HG02852 (cell line): ENCODE results near the gene ELL2.
"Not testable (repeated sequence)": the region's sequence is repeated elsewhere in the genome, so short reads cannot be mapped to it uniquely, and the experiment has no call there.

Source experiments
- ATAC-seq: cut with Tn5 transposase; IDR thresholded peaks from one replicate; pipeline ENCODE4 v1.9.1; 2021; ENCODE audit warnings: mild to moderate bottlenecking, moderate library complexity; ENCODE audit not compliant: unreplicated experiment

The ELL2 gene

DNA sequence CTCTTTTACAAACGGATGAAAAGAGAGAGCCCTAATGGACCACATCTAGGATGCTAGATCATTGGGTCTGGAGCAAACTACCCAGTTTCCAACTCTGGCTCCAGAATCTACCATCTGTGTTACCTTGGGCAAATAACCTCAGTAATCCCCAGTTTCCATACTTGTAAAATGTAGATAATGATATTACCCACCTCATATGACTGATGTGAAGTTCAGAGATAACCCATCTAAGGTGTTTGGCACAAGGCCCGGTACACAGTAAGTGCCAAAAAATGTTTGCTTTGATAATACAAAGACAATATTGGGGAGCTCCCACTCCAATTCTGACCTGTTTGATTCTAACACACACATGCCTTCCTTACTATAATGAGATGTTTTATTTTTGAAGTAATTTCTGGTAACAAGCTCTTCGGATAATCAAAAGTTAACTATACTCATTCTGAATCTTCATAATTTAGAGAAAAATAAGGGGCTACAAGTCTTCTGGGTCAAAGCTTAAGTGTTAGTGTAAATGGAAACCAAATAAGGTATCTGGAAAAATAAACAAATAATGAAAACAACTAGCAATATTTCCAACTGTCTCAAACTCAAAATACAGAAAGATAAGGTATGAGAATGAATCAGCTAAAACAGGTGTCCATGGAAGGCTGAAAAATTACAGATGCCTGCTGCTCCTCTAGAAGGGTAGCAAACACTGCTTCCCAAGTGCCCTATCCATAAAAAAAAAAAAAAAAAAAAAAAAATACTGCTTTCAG is 30.4 kb downstream of the ELL2 start:
- no peak for ATAC-seq

DNA sequence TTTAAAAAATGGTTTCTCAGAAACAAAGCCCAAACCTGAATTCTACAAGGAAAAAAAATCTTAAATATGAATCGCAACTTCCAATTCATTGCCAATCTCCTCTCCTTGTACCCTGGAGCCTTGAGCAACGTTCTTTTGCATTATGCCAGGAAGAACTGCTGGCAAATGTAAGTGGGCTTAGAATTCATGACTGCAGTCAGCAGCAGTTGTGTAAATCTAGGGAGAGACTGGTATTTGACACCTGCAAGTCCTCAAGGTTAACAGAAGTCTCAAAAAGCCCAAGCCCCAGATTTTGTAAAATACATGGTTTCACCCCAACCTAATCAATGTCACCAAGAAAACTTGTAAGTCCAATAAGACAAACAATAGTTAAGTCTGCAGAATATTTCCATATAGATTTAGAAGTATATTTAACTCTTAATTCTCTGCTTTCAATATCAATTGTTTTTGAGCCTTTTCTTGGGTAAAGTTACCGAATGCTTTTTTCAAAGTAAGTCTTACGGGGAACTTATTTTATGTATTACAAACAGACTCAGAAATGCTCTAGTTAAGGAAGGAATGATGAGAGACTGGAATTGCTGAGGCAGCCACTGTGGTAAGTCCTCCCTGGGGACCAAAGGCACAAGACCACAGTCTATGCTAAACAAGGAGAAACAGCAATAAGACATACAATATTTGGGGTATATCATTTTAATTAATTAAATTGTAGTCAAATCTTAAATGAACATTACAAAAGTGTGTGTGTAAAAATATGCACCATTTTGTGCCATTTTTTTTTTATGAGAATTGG is 31.3 kb downstream of the ELL2 start:
- no peak for ATAC-seq

DNA sequence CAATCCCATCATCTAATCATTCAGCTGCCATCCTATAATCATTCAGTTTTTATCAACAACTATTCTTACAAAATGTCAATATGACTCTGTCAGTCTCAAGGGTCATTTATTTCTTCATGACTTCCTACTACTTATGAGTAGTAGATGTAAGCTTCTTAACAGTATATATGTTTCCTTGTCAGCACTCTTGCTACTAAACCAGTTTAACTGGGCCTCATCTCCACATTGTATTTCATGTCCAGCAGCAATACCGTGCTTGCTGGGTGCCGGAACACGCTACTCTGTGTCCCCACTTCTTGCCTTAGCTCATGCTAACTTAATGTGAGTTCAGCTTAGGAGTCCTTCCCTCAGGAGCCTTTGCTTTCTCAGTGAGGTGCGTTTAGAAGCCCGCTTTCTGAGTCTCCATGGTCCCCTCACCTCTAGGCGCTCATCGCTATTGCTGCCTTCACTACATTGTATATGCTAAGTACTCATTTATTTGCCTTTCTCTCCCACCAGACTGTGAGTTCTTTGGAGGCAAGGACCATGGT is 32.9 kb downstream of the ELL2 start:
- no peak for ATAC-seq

DNA sequence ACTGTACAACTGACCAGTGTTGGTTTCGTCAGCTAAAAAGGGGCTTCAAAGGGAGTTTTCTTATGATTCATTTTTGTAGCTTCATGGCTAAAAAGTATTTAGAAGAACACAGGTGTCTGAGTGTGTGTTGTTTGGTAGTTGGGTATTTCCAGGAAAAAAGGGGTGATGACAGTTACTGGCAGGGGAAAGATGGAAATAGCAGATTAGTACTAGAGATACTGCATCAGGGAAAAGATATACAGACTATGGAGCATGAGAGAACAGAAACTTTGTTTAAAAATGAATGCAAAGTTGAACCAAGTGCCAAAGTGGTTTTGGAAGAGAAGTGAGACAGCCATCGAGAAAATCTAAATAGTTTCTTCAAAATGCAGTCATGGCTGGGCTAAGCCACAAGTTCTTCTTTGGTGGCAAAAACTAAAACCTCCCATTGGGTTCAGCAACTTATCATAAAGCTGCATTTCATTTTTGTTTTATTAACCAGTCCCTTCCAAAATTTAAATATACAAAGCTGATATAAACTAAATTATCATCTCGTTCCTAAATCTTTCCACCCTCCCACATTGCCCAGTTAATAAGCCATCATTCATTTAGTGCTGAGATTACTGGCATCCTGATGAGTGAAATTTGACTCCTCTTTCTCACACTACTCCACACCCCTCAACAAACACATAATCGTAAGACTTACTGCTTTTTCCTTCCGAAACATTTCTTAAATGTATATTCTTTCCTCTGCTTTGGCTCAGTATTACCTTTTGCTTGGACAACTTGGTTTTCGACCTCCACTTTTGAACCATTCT is 33.5 kb downstream of the ELL2 start:
- peak; percentile 58 for ATAC-seq

DNA sequence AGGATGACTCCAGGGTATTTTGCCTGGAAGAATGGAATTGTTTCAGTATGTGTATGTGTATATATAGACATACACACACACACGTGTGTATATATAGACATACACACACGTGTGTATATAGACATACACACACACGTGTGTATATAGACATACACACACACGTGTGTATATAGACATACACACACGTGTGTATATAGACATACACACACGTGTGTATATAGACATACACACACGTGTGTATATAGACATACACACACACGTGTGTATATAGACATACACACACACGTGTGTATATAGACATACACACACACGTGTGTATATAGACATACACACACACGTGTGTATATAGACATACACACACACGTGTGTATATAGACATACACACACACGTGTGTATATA is 34.4 kb downstream of the ELL2 start:
- not testable (repeated sequence) for ATAC-seq

DNA sequence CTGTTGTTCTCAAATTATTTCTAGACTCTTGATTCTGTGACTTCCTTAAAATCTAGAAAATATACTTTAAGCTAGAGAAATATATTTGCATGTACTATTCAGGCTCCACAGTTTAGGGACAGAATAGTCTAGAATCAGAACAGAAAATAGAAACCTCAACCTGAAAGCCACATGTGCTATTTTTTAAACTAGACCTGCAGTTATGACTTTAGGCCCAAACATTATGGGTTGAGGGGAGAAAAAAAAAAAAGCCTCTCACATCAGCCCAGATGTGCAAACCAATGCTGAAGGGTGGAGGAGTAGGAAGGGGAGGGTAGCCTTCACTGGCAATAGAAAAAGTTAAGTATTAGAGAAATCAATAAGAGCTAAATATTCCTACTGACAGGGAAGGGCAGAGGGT is 35.7 kb downstream of the ELL2 start:
- peak; percentile 42 for ATAC-seq

DNA sequence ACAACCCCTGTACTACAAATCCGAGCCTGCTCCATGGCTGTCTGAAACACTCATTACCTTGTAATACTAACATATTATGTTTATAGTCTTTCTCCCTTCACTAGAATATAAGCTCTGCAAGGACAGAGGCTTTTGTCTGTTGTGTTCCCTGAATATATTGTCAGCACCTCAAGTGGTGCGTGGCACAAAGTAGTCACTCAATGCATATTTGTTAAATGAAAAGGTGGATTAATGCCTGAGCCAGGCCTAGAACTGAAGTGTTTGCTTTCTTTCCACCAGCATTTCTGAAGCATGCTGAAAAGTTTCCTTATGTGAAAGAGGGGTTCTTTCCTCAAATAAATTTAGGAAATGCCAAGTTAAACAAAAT is 36.3 kb downstream of the ELL2 start:
- no peak for ATAC-seq

DNA sequence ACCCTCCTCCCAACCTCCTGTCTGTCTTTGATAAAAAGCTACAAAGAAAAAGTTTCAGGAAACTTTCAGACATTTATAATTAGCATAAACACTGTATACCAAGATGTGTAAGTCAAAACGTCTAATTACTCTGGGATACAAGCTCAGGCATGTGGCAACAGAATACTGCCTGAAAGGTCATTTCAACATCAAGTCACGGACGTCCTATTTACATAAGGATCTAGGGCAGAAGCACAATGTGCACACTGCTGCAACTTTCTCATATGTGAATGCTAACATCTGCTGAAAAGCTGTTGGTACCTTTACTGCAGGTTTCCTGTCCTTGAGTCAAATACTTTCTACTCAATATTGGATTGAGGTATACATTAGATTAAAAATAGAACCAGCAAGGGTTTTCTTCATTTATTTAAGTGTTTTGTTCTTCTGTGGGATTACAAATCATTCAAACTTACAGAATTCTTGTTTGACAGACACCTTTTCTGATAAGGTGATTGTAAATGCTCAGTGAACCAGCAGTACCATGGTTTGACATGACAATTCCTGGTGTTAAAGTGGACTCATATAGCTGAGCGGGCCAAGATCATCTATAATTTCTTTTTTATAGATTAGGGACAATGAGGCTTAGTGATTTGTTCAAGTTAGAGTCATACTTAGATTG is 36.8 kb downstream of the ELL2 start:
- peak; percentile 31 for ATAC-seq

DNA sequence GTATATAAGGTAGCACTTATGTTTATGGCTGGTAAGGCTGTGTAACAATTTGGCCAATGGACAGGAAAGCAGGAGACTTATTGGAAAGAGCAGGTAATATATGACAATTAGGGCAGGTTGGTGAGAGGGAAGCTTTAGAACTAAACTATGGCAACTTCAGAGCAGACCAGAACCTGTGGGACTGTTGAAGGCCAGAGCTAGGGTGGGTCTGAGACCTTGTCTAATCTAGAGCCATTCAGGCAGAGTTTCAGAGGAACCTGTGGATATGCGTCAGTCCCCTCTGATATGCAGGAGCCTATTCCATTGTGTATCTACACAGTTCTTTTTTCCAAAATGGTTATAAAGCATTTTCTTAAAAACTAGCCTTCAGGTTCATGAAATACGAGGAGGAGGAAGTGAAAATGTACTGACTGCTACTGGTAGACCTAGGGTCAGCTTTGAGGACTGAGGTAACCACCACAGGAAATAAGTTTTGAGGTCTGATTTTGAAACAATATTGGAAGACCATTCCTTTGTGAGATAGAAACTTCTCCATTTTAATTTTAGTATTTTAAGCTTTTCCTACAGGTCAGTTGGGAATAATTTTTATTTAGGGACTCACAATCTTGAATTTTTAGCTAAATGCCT is 37.6 kb downstream of the ELL2 start:
- peak; percentile 27 for ATAC-seq

DNA sequence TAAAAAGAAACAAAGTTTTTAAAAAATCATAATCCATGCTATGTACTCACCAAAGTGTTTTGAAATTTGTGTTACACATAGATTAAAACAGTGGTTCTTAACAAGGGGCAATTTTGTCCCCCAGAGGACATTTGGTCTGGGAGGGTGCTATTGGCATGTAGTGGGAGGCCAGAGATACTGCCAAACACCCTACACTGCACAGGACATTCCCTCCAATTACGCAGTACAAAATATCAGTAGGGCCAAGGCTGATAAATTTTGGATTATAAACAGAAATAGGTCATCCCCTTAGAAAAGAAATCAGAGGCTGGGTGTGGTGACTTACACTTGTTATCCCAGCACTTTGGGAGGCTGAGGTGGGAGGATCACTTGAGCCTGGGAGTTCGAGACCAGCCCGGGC is 38.9 kb downstream of the ELL2 start:
- ATAC-seq, result no peak

DNA sequence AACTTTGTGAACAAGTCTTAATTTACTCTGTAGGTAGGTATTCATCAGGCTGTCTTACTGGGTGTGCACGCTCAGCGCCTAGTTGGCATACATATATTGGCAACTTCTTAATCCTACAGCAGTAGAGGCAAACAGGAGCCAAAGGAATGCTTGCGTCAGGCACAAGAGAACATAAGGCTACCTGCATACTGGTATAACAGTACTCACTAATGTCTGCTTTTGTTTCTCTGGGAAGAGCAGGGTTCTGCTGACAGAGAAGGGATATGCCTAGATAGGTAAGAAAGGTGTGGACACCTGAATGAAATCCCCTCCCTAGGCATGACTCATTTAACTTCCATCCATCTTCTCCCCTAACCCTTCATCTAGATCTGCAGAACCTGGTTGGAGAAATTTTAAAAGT is 40.1 kb downstream of the ELL2 start:
- ATAC-seq, result no peak

DNA sequence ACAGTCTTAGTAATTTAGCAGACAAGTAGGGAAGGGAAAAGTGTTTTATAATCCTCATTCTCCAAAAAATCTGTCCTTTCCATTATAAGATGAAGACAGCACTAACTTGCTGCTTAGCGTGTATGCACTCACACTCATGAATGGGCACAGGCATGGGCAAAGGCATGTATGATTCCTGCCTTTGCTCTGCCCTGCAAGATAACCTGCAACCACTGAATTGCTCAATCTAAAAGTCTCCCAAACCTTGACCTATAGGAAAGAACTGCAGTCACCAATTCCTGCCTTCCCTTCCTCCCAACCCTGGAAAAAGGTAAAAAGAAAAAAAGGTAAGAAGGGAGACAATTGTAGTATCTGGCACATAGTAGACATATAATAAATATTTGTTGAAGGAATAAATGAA is 40.8 kb downstream of the ELL2 start:
- no peak for ATAC-seq

DNA sequence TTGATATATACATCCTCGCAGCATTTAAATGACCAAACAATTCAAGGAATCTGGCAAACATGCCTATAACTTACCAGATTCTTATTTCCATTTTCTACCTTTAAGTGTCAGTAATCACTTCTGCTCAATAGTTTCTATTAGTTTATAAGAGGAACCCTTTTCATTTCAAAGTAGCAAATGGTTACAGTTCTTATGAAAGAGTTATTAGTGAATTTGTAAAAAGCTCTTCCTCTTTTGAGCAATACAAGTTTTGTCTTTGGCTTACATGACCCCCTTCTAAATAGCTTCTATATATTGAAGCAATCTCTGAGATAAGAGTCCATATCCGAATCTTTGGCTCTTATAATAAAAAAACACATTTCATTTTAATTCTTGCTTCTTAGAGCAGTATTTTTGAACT is 42.0 kb downstream of the ELL2 start:
- ATAC-seq, result no peak

DNA sequence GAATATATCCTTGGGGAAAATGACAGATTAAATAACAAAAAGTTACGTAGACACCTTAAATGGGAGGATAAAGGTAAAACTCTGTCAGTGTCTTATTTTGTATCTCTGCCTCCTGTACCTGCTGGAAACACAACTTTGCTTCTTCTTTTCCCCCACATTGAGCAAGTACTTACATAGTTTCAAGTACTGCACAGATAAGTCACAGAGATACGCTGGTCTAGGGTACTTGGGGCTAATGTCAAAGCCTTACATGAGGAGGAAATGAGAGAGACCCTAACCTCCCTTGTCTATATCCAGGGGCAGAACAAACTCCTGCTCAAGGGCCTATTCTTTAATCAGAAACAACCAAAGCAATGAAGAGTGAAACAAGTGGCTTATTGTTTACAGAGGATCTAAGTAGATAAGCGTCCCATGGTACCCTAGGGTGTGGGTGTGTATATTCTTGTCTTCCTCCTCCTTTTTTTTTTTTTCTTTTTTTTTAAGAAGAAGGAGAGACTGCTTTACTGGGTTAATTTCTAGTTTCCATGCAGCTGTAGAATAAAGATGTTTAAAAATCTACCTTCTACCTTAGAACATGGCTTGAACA is 43.1 kb downstream of the ELL2 start:
- ATAC-seq, result no peak

DNA sequence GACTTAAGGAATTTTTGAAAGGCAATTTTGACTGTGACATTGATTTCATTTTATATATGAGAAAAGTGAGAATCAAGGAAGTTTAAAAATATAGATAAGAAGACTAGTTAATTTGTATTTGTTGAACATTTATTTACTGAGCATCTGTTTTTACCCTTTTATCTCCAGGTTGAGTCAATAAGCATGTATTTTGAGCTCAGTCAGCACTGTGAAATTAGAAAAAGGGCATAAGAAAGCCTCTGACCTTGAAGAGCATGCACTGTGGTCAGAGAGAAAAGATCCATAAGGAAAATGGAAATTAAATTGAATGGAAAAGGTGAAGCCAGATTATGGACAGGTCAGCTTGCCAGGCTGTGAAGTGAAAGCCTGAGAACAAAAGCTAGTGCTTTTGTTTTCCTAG is 44.4 kb downstream of the ELL2 start:
- ATAC-seq, result no peak

DNA sequence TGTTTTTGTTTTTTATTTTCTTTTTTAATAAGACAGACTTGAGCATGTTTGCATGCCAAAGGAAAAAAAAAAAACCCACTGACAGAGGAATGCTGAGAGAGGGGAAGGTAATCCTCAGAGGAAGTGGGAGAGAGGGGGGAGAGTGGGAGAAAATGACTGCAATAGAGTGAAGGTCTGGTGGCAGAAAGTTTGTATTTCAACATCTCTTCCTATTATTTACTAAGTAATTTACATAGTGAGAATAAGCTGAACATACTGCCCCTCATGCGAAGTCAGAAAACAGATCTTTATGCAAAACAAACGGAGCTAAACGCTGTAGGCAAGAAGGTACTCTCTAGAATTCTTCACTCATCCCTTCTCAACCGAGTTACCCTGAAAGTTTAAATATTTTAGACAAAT is 45.0 kb downstream of the ELL2 start:
- ATAC-seq, result no peak

DNA sequence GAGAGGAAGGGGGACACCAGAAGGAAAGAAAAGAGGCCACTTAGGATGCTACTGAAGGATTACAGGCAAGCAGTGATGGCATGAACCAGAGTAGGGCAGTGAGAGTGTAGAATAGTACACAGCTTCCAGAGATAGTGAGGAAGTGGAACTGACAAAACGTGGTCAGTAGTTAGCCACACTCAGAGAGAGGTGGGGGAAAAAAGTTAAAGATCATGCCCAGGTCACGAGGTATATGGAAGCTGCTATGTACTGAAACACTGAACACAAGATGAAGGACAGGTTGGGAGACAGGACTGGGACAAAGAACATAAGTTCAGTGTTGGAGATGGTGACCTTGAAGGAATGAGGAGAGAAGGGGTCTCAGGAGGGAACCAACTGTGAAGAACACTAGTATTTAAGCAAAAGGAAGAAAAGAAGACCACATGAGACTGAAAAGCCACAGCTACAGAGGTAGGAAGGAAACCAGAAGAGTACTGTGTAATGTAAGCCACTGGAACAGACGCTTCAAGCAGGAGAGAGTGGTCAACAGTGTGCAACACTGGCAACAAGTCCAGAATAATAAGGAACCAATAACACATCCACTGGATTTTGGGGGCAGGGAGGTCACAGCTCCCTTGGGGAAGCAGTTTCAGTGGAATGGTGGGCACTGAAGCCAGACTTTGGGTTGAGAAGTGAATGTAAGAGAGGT is 45.5 kb downstream of the ELL2 start:
- peak; percentile 47 for ATAC-seq

DNA sequence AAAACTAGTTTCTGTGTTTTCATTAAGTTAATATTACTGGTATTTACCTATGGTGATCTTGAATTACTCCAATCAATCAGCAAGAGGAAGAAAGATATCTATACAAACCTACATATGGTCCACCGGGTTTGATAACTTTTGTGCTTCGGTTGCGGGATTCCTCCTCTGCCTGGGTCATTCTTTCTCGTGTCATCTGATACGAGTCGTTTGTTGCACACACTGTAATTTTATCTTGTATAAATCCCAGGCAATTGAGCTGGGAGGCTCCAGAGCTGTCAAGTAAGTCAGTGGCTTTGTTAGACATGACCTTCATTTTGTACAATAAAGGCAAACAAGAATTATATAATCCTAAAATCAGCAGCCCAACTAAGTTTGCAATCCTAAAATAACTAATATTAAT is 48.0 kb downstream of the ELL2 start:
- ATAC-seq, result no peak

DNA sequence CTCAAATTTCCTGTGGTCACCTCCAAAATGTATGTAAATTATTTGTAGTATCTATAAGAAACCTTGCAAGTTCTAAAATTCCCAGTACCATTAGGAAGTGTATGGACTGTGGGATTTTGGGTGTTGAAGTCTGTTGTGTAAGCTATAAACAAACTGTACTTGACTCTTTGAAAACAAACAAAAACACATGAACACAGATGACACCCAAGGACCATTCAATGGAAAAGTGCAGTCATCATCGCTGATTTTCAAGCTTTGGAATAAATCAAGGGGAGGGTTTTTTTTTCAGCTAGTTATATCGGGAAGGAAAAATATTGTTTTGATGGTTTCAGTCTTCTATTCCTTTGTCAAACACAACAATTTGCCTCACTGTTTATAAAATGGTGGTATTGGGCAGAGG is 49.6 kb downstream of the ELL2 start:
- no peak for ATAC-seq

DNA sequence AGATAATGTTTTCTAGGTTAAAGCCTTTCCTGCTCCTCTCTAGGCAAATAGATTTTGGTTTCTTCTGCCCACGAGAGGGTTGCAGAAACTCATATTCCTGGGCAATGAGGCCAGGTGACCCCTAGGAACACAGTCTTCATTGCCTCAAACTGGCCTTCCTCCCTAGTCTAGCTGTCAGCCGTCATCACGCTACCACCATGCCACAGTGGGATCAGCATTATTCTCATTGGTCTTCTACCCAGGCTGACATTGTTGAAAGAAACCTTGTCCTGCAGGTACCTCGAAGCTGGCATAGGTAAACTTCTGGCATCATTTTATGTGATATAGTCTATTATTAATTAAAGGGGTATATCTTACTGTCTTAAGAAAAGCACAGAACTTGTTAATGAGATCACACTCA is 51.1 kb downstream of the ELL2 start:
- ATAC-seq, result no peak
